Measurements from ENCODE around the gene SEMA5B.

Gene SEMA5B

DNA sequence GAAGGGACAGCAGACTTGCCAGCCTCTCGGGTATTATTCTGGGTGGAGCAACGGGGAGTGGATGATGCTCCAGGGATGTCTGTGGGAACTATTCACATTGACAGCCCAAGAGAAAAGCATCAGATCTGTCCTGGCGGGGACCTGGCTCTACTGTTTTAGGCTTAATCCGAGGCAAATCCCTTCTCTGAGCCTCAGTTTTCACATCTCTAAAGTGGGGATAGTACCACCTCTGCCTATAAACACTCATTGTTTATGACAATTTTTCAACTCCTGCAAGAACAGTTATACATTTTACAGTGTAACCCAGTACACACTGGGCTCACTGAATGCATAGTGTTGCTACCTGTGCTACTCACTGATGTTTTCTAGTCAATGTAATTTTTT is 48.5 kb upstream of the SEMA5B start:
- Histone ChIP-seq H3K79me2 (ENCODE audit: insufficient read depth, low read length) (no peaks in the 10 kb centered on the region; the same call in 1 of the 2 replicates), H3K9me2 (ENCODE audit: low read depth, low read length) (no peaks in the 10 kb centered on the region), H2AFZ (ENCODE audit: low read length) (no peak overlapping the region), H3K4me1 (ENCODE audit: insufficient read depth, low read length, severe bottlenecking) (no peaks in the 10 kb centered on the region), H4K20me1 (ENCODE audit: insufficient read depth, low read length) (no peaks in the 10 kb centered on the region), H3K4me3 (ENCODE audit: low read depth, low read length, poor library complexity, severe bottlenecking) (no peak overlapping the region), H3F3A (ENCODE audit: insufficient read depth, low read length) (no peaks in the 10 kb centered on the region), H3K27me3 (ENCODE audit: insufficient read depth, low read length) (no peaks in the 10 kb centered on the region), H3K9ac (ENCODE audit: low read length) (no peak overlapping the region), H3K4me2 (ENCODE audit: low read length) (no peak overlapping the region), H3K9me3 (ENCODE audit: low read length) (no peaks in the 10 kb centered on the region), H3K36me3 (ENCODE audit: insufficient read depth, low read length) (no peaks in the 10 kb centered on the region), H3K27ac (ENCODE audit: low read depth, low read length, poor library complexity, severe bottlenecking) (no peak overlapping the region)
- no peak for TF ChIP-seq EZH2 (IDR thresholded peaks at IDR 0.05; ENCODE audit: borderline replicate concordance, low read length)
- TF ChIP-seq, protein P1, sequence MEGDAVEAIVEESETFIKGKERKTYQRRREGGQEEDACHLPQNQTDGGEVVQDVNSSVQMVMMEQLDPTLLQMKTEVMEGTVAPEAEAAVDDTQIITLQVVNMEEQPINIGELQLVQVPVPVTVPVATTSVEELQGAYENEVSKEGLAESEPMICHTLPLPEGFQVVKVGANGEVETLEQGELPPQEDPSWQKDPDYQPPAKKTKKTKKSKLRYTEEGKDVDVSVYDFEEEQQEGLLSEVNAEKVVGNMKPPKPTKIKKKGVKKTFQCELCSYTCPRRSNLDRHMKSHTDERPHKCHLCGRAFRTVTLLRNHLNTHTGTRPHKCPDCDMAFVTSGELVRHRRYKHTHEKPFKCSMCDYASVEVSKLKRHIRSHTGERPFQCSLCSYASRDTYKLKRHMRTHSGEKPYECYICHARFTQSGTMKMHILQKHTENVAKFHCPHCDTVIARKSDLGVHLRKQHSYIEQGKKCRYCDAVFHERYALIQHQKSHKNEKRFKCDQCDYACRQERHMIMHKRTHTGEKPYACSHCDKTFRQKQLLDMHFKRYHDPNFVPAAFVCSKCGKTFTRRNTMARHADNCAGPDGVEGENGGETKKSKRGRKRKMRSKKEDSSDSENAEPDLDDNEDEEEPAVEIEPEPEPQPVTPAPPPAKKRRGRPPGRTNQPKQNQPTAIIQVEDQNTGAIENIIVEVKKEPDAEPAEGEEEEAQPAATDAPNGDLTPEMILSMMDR (IDR thresholded peaks at IDR 0.05; ENCODE audit: low read length) = no peak

DNA sequence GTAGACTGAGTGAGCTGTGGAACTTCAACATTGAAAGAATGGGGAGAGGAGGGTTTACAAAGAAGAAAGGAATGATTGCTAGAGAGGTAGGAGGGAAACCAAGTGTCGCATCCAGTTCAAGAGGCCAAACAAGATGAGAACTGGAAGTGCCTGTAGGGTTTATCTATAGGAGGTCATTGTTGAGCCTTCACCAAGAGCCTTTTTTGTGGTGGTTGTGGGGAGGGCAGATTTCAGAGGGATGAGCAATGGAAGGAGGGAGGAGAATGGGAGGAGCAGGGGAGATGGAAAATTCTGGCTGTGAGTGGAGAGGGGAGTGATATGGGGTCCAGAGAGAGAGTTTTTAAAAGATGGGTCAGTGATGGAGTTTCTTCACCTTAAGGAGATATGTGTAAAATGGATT is 47.8 kb upstream of the SEMA5B start:
- Histone ChIP-seq H3K27ac (ENCODE audit: low read depth, low read length, poor library complexity, severe bottlenecking) (no peak overlapping the region), H4K20me1 (ENCODE audit: insufficient read depth, low read length) (no peaks in the 10 kb centered on the region), H3K4me3 (ENCODE audit: low read depth, low read length, poor library complexity, severe bottlenecking) (no peak overlapping the region), H3K4me2 (ENCODE audit: low read length) (no peak overlapping the region), H3K36me3 (ENCODE audit: insufficient read depth, low read length) (no peaks in the 10 kb centered on the region), H3K9me2 (ENCODE audit: low read depth, low read length) (no peaks in the 10 kb centered on the region), H3K27me3 (ENCODE audit: insufficient read depth, low read length) (no peaks in the 10 kb centered on the region), H2AFZ (ENCODE audit: low read length) (no peak overlapping the region), H3K79me2 (ENCODE audit: insufficient read depth, low read length) (no peaks in the 10 kb centered on the region; the same call in 1 of the 2 replicates), H3K4me1 (ENCODE audit: insufficient read depth, low read length, severe bottlenecking) (no peaks in the 10 kb centered on the region), H3K9ac (ENCODE audit: low read length) (no peak overlapping the region), H3K9me3 (ENCODE audit: low read length) (no peaks in the 10 kb centered on the region), H3F3A (ENCODE audit: insufficient read depth, low read length) (no peaks in the 10 kb centered on the region)
- TF ChIP-seq, protein P1 (IDR thresholded peaks at IDR 0.05; ENCODE audit: low read length) = no peak

DNA sequence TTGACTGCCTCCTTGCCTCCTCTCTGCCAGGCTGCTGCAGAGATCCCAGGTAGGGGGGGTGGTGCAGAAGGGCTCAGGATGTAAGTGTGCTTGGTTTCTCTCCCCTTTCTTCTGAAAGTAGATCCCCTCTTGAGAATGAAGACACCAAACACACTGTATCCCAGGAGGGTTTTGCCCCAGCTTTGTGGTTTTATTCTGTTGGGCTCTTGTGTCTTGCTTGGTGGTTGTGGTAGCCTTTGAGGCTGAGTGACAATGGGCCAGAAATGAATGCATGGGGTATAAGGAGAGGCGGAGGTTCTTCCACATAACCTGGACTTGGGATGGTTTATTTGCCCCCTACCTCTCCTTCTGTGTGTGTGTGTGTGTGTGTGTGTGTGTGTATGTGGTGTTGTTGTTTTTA is 45.0 kb upstream of the SEMA5B start:
- Histone ChIP-seq H3F3A (ENCODE audit: insufficient read depth, low read length) (no peaks in the 10 kb centered on the region), H3K36me3 (ENCODE audit: insufficient read depth, low read length) (0 out of 2 replicates have a peak, but pooled peaks cover 4% of the 10 kb centered on the region), H3K9me2 (ENCODE audit: low read depth, low read length) (no peaks in the 10 kb centered on the region), H3K9me3 (ENCODE audit: low read length) (no peaks in the 10 kb centered on the region), H3K4me2 (ENCODE audit: low read length) (no peak overlapping the region), H3K79me2 (ENCODE audit: insufficient read depth, low read length) (peaks cover 5% of the 10 kb centered on the region; the same call in 1 of the 2 replicates), H3K27me3 (ENCODE audit: insufficient read depth, low read length) (no peaks in the 10 kb centered on the region), H3K27ac (ENCODE audit: low read depth, low read length, poor library complexity, severe bottlenecking) (no peak overlapping the region), H4K20me1 (ENCODE audit: insufficient read depth, low read length) (no peaks in the 10 kb centered on the region), H2AFZ (ENCODE audit: low read length) (no peak overlapping the region), H3K4me3 (ENCODE audit: low read depth, low read length, poor library complexity, severe bottlenecking) (no peak overlapping the region), H3K9ac (ENCODE audit: low read length) (no peak overlapping the region), H3K4me1 (ENCODE audit: insufficient read depth, low read length, severe bottlenecking) (peaks cover 11% of the 10 kb centered on the region)
- TF ChIP-seq, protein P1 (IDR thresholded peaks at IDR 0.05; ENCODE audit: low read length) = no peak
- no peak for TF ChIP-seq EZH2 (IDR thresholded peaks at IDR 0.05; ENCODE audit: borderline replicate concordance, low read length)
